ENCODE measurements around the gene OPCML. TPM values are rescaled to one million over a fixed set of nuclear protein-coding genes. Genes with fewer than 3 reads are reported as not detected.

OPCML gene
- total and polyA plus RNA-seq, 2 of the 13 experiments (the other 11 are each of a cell fraction or from before 2014, with no cell fraction given): not detected

DNA sequence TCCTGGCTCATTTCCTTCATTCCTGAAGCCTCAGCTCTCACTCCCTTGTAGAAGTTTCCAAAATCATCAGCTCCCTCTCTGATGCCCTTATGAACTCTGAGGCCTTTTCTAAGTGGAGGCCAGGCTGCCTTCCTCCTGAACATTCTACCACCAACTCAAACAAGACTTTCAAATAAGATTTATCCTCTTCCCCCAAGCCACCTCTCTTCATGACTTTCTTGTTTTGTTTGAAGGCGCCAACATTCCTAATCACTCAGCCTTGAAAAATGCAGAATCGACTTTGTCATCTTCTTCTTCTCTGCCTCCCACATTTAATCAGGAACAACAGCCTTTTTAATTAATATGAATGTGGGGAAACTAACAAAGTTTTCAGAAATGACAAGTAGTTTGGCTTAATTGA lies 927.9 kb downstream of the OPCML start:
- Histone ChIP-seq H3K4me2 (ENCODE audit: low read depth, low read length) (no peak overlapping the region), H3K36me3 (replicated peaks in 1 of 2; ENCODE audit: control insufficient read depth in 1 of 2, insufficient read depth in 2 of 2, low read length in 2 of 2) (no peaks in the 10 kb centered on the region), H3K4me3 (replicated peaks in 1 of 3; ENCODE audit: insufficient read depth in 1 of 3, low read depth in 2 of 3, low read length in 3 of 3) (no peak overlapping the region), H3K4me1 (ENCODE audit: insufficient read depth, low read length) (no peaks in the 10 kb centered on the region), H3K27me3 (ENCODE audit: control insufficient read depth in 1 of 2, insufficient read depth in 2 of 2, low read length in 2 of 2) (no peaks in the 10 kb centered on the region), H4K20me1 (ENCODE audit: insufficient read depth, low read length) (no peaks in the 10 kb centered on the region), H2AFZ (ENCODE audit: low read length) (no peak overlapping the region), H3K9me3 (ENCODE audit: low read length) (peaks cover 80% of the 10 kb centered on the region), H3K27ac (ENCODE audit: extremely low read length, insufficient read depth, low read length) (no peak overlapping the region), H3K9ac (ENCODE audit: insufficient read depth, low read depth, low read length) (no peak overlapping the region), H3K79me2 (ENCODE audit: insufficient read depth, low read length) (no peaks in the 10 kb centered on the region)
- no peak for FAIRE-seq
- POLR2A ChIA-PET: no interaction called here
- intact Hi-C loops (cut with micrococcal nuclease; ENCODE audit: unreplicated experiment) (no loop called here), in situ Hi-C loops (cut with HindIII; ENCODE audit: extremely low pct_ligation_motif_present, low pct_unique_long_range_greater_than_20kb) (no loop called here)
- BruUV-seq (replicated peaks): no TSS peak
- CTCF ChIA-PET (ENCODE audit: low intra/inter-chr PET ratio, low total read pairs): no interaction called here
- TF ChIP-seq KLF16 (CRISPR knock-in tag; IDR thresholded peaks at IDR 0.05): no peak
- TF ChIP-seq TAF1 (CRISPR knock-in tag; IDR thresholded peaks at IDR 0.05): no peak
- TF ChIP-seq, protein P1, sequence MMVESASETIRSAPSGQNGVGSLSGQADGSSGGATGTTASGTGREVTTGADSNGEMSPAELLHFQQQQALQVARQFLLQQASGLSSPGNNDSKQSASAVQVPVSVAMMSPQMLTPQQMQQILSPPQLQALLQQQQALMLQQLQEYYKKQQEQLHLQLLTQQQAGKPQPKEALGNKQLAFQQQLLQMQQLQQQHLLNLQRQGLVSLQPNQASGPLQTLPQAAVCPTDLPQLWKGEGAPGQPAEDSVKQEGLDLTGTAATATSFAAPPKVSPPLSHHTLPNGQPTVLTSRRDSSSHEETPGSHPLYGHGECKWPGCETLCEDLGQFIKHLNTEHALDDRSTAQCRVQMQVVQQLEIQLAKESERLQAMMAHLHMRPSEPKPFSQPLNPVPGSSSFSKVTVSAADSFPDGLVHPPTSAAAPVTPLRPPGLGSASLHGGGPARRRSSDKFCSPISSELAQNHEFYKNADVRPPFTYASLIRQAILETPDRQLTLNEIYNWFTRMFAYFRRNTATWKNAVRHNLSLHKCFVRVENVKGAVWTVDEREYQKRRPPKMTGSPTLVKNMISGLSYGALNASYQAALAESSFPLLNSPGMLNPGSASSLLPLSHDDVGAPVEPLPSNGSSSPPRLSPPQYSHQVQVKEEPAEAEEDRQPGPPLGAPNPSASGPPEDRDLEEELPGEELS (CRISPR knock-in tag; IDR thresholded peaks at IDR 0.05): no peak
- no peak for TF ChIP-seq FOXK2 (IDR thresholded peaks at IDR 0.05)
- TF ChIP-seq TBX3 (IDR thresholded peaks at IDR 0.05; ENCODE audit: borderline replicate concordance): no peak
- TF ChIP-seq IRX3 (CRISPR knock-in tag; IDR thresholded peaks at IDR 0.05; ENCODE audit: borderline replicate concordance, low read depth): no peak
- no peak for TF ChIP-seq NFIC (IDR thresholded peaks at IDR 0.05; ENCODE audit: low read length)
- TF ChIP-seq TARDBP (CRISPR knock-in tag; IDR thresholded peaks at IDR 0.05): no peak
- TF ChIP-seq SMARCE1 (IDR thresholded peaks at IDR 0.05; ENCODE audit: borderline replicate concordance): no peak
- TF ChIP-seq, protein P2, sequence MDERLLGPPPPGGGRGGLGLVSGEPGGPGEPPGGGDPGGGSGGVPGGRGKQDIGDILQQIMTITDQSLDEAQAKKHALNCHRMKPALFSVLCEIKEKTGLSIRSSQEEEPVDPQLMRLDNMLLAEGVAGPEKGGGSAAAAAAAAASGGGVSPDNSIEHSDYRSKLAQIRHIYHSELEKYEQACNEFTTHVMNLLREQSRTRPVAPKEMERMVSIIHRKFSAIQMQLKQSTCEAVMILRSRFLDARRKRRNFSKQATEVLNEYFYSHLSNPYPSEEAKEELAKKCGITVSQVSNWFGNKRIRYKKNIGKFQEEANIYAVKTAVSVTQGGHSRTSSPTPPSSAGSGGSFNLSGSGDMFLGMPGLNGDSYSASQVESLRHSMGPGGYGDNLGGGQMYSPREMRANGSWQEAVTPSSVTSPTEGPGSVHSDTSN (CRISPR knock-in tag; IDR thresholded peaks at IDR 0.05): no peak
- no peak for TF ChIP-seq FOXO1 (CRISPR knock-in tag; IDR thresholded peaks at IDR 0.05)
- no peak for DNase-seq (ENCODE audit: low spot score)
- no peak for ATAC-seq
- 1% methylated on average over 2 of the region's 2 CpGs for WGBS (ENCODE audit: low lambda C conversion rate)

All from HepG2 (cell line).